GM12874 (cell line): ENCODE data around the gene ZNF536.

Experiments used
- CTCF ChIP-seq: IDR thresholded peaks from 2 replicates; pipeline ENCODE4 v1.5.1; 2011; ENCODE audit warnings: low read depth, mild to moderate bottlenecking, control low read depth, low read length, moderate library complexity; ENCODE audit not compliant: insufficient read depth

The ZNF536 gene

GRCh38 chr19:30328096-30328495 is 44.1 kb upstream of the ZNF536 start:
- no peak for TF ChIP-seq CTCF

DNA sequence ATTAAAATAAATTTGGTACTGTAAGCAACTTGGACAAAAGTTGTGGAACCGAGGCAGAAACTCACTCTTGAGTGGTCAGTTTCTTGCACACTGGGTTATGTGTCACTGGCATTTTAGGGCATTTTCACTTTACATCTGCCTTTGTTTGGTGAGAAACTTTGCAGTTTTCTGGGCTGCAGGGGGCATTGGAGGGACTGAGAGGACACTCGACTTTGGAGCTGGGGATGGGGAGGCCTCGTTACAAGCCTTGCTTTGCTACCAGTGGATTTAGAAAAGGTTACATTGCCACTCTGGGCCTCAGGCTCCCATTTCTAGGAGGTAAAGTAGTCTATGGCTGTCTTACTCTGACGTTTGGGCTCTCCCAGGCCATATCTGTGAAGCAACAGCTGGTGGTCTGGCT is 41.9 kb upstream of the ZNF536 start:
- no peak for TF ChIP-seq CTCF

- TF ChIP-seq CTCF, result no peak
These were observed 39.5 kb upstream of the ZNF536 start for GRCh38 chr19:30332445-30333234.

DNA sequence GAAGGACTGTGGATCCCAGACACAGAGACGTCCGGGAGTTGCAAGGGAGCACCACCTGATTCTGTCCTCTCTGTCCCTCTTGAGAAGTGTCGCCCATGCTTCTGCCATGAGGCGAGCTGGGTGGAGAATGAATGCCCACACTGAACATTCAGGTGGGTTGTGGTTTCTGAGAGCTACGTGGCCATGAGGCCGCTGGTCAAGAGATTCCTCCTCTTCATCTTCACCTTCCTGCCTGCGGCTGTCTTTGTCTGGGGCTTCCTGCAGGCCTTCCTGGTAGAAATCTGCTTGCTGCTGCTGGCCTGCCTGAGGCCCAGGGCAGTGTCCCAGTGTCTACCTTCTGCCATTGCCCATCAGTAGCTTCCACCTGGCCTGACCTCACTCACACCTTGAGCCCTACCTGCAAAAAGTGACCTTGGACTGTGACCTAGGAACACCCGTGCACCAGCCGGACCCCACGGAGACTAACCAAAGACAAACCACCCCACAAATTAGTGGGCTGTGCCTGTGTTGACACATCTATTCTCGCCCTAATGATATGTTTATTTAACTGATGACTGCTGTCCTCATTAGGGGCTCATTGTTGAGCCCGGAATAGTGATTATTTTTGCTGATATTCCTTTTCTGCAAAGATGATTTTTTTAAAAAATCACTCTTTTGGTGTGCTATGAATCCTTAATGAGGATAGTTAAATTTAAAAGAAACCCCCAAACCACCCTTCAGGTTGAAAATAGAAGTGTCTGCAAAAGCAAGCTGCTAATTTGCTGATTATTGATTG is 38.7 kb upstream of the ZNF536 start:
- TF ChIP-seq CTCF, result no peak

DNA sequence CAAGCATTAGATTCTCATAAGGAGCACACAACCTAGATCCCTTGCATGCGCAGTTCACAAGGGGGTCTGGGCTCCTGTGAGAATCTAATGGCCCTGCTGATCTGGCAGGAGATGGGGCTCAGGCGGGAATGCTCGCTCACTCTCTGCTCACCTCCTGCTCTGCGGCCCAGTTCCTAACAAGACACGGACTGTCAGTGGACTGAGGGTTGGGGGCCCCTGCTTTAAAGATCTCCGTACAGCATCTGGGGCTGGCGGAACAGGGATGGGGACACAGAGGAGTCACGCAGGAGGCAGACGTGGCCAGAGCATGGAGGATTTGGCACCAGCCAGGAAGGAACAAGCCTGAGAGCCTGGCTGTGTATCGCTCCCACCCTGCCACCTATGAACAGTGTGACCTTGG is 37.3 kb upstream of the ZNF536 start:
- TF ChIP-seq CTCF, result no peak

GRCh38 chr19:30335306-30335886 is 36.8 kb upstream of the ZNF536 start:
- no peak for TF ChIP-seq CTCF

- TF ChIP-seq CTCF, result no peak
These were observed 35.9 kb upstream of the ZNF536 start for GRCh38 chr19:30336290-30336689.
